Neural progenitor cell (in vitro differentiated cells): ENCODE measurements around the gene WDPCP. TPM values are rescaled to one million over a fixed set of nuclear protein-coding genes. Genes with fewer than 3 reads are reported as not detected.
"Not testable (repeated sequence)": the region's sequence is repeated elsewhere in the genome, so short reads cannot be mapped to it uniquely, and the experiment has no call there.

ENCODE experiments used
- DNase-seq: peaks from one replicate; pipeline ENCODE4 v3.0.0-alpha.2; 2016; ENCODE audit warnings: low spot score
- H2AFZ ChIP-seq: fragments of 200-600 bp; sonication (generic); replicated peaks from 2 replicates; pipeline ENCODE4 v1.6.1; 2016; ENCODE audit warnings: antibody characterized with exemption
- H3F3A ChIP-seq: fragments of 200-600 bp; sonication (generic); 2 replicates; pipeline ENCODE4 v1.6.1; 2016; ENCODE audit warnings: antibody characterized with exemption, low read depth
- H3K27ac ChIP-seq: fragments of 200-600 bp; sonication (generic); 2 replicates; pipeline ENCODE4 v1.5.1; 2016; ENCODE audit warnings: mild to moderate bottlenecking
- H3K27me3 ChIP-seq: fragments of 200-600 bp; sonication (generic); 2 replicates; pipeline ENCODE4 v1.6.1; 2016; ENCODE audit warnings: mild to moderate bottlenecking, moderate library complexity
- H3K36me3 ChIP-seq: fragments of 200-600 bp; sonication (generic); 2 replicates; pipeline ENCODE4 v1.5.1; 2016
- H3K4me1 ChIP-seq: fragments of 200-600 bp; sonication (generic); 2 replicates; pipeline ENCODE4 v1.6.1; 2016; ENCODE audit warnings: mixed run types
- H3K4me2 ChIP-seq: fragments of 200-600 bp; sonication (generic); 2 replicates; pipeline ENCODE4 v1.6.1; 2016
- H3K4me3 ChIP-seq: fragments of 200-600 bp; sonication (generic); 2 replicates; pipeline ENCODE4 v1.5.1; 2016
- H3K79me2 ChIP-seq: fragments of 200-600 bp; sonication (generic); 2 replicates; pipeline ENCODE4 v1.6.1; 2016; ENCODE audit warnings: low read depth
- H3K9ac ChIP-seq: fragments of 200-600 bp; sonication (generic); 2 replicates; pipeline ENCODE4 v1.6.1; 2016
- H3K9me3 ChIP-seq: fragments of 200-600 bp; sonication (generic); 2 replicates; pipeline ENCODE4 v1.5.1; 2016; ENCODE audit warnings: low read depth
- H4K20me1 ChIP-seq: fragments of 200-600 bp; sonication (generic); 2 replicates; pipeline ENCODE4 v1.6.1; 2016; ENCODE audit warnings: low read depth
- H3K27ac Mint-ChIP-seq: 3 replicates; pipeline ENCODE4 v1.8.0; 2021; ENCODE audit warnings: mixed read lengths
- H3K27me3 Mint-ChIP-seq: 2 replicates; pipeline ENCODE4 v1.8.0; 2022; ENCODE audit warnings: low read depth, mild to moderate bottlenecking, inconsistent platforms, moderate library complexity, mixed read lengths; ENCODE audit not compliant: insufficient read depth
- H3K36me3 Mint-ChIP-seq: 3 replicates; pipeline ENCODE4 v1.8.0; 2021; ENCODE audit warnings: mixed read lengths
- H3K4me1 Mint-ChIP-seq: 3 replicates; pipeline ENCODE4 v1.8.0; 2021; ENCODE audit warnings: mixed read lengths
- H3K4me3 Mint-ChIP-seq: 3 replicates; pipeline ENCODE4 v1.8.0; 2021; ENCODE audit warnings: mild to moderate bottlenecking, moderate library complexity, mixed read lengths
- H3K9me3 Mint-ChIP-seq: 3 replicates; pipeline ENCODE4 v1.8.0; 2020; ENCODE audit warnings: mixed read lengths
- CTCF ChIP-seq: fragments of 200-600 bp; sonication (generic); IDR thresholded peaks from 2 replicates; pipeline ENCODE4 v1.5.1; 2017; ENCODE audit warnings: antibody characterized with exemption, mild to moderate bottlenecking
- EZH2 ChIP-seq: fragments of 200-600 bp; sonication (generic); IDR thresholded peaks from 2 replicates; pipeline ENCODE4 v1.6.1; 2017; ENCODE audit warnings: antibody characterized with exemption, mild to moderate bottlenecking, moderate library complexity
- EZH2phosphoT487 ChIP-seq: fragments of 200-600 bp; sonication (generic); IDR thresholded peaks from 2 replicates; pipeline ENCODE4 v1.6.1; 2017; ENCODE audit warnings: antibody characterized with exemption
- total RNA-seq: library from RNA; depleted of rRNA; stranded (reverse); fragments of >200 nt; gene quantifications from 2 replicates; pipeline ENCODE4 v1.2.3, GENCODE V29; 2015; ENCODE audit warnings: low replicate concordance

WDPCP gene
- total RNA-seq, 1 donor from 2014 or later: 11.4 TPM

DNA sequence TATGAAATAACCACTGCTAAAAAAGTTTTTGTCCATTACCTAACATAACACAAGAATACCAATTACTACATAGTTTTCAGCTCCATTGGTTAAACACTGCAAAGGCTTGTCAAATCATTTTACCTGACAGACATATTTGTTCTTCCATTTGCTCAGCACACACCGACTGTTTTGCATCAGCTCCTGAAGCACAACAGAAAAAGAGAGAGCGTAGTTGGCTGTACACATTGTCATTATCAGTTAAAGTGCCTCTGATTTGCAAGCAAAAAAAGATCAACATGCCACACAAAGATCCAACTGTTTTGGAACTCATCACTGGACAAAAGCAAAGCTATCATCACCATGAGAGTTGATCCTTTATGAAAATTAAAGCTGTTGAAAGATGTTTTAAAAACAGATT lies 103.8 kb downstream of the WDPCP start:
- H3K4me1 ChIP-seq: no peaks in the 10 kb centered on the region
- Mint-ChIP-seq H3K4me1 (peaks cover 11% of the 10 kb centered on the region), H3K4me3 (no peak overlapping the region), H3K9me3 (peaks cover 8% of the 10 kb centered on the region), H3K27ac (no peak overlapping the region), H3K27me3 (no peaks in the 10 kb centered on the region), H3K36me3 (peaks cover 8% of the 10 kb centered on the region)
- H3K27ac ChIP-seq: peak overlapping the region; percentile 43
- H3K9ac ChIP-seq: no peak overlapping the region
- H3K4me3 ChIP-seq: no peak overlapping the region
- H3K27me3 ChIP-seq: no peaks in the 10 kb centered on the region
- TF ChIP-seq CTCF: no peak
- no peak for TF ChIP-seq EZH2phosphoT487
- TF ChIP-seq EZH2: no peak
- no peaks in the 10 kb centered on the region for H4K20me1 ChIP-seq
- no peaks in the 10 kb centered on the region for H3K36me3 ChIP-seq
- no peaks in the 10 kb centered on the region for H3K9me3 ChIP-seq
- H3K4me2 ChIP-seq: no peak overlapping the region
- DNase-seq: no peak
- H3F3A ChIP-seq: peaks cover 16% of the 10 kb centered on the region
- no peak overlapping the region for H2AFZ ChIP-seq
- no peaks in the 10 kb centered on the region for H3K79me2 ChIP-seq

GRCh38 chr2:63477686-63478085 lies 110.6 kb downstream of the WDPCP start:
- no peak overlapping the region for H3K9ac ChIP-seq
- no peaks in the 10 kb centered on the region for H3K79me2 ChIP-seq
- H3K4me1 ChIP-seq: no peaks in the 10 kb centered on the region
- H4K20me1 ChIP-seq: no peaks in the 10 kb centered on the region
- peaks cover 8% of the 10 kb centered on the region for H3K36me3 Mint-ChIP-seq
- no peaks in the 10 kb centered on the region for H3K4me1 Mint-ChIP-seq
- TF ChIP-seq CTCF (no peak), EZH2 (no peak)
- H3K27me3 ChIP-seq: no peaks in the 10 kb centered on the region
- H3F3A ChIP-seq: no peaks in the 10 kb centered on the region
- no peak for DNase-seq
- H3K9me3 Mint-ChIP-seq: peaks cover 8% of the 10 kb centered on the region
- H3K27ac ChIP-seq: no peak overlapping the region
- H2AFZ ChIP-seq: no peak overlapping the region
- no peak overlapping the region for H3K4me2 ChIP-seq
- no peak overlapping the region for H3K27ac Mint-ChIP-seq
- H3K4me3 Mint-ChIP-seq: no peak overlapping the region
- no peaks in the 10 kb centered on the region for H3K9me3 ChIP-seq
- no peaks in the 10 kb centered on the region for H3K27me3 Mint-ChIP-seq
- no peaks in the 10 kb centered on the region for H3K36me3 ChIP-seq
- no peak overlapping the region for H3K4me3 ChIP-seq

GRCh38 chr2:63469313-63469712 lies 119.0 kb downstream of the WDPCP start:
- H3K27ac ChIP-seq, DNase-seq, H3F3A ChIP-seq, H3K9ac ChIP-seq, H3K27me3 Mint-ChIP-seq, H4K20me1 ChIP-seq, H3K36me3 Mint-ChIP-seq, H3K4me1 ChIP-seq, H3K4me1 Mint-ChIP-seq, H3K36me3 ChIP-seq, H3K9me3 Mint-ChIP-seq, H3K4me3 Mint-ChIP-seq, H3K27me3 ChIP-seq, H3K9me3 ChIP-seq, H3K79me2 ChIP-seq, H3K27ac Mint-ChIP-seq, H2AFZ ChIP-seq, H3K4me2 ChIP-seq, H3K4me3 ChIP-seq: not testable (repeated sequence)

DNA sequence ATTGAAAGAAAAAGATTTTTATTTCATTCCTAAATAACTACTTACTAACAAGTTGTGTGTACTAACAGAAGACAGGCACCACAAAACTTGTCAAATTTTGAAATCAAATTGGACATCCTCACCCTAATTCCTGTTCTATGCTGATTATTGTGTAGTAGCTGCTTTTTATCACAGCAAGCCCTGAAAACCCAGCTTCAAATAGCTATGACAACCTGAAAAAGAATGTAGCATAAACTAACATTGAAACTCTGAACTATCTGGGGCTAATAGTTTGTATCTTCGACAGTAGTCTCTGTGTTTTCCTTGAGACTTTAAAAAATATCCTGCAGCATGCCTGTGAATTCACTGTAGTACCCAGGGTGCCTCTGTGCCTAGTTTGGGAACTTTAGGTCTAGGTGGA lies 122.6 kb downstream of the WDPCP start:
- no peak overlapping the region for H3K4me3 ChIP-seq
- no peaks in the 10 kb centered on the region for H3K27me3 Mint-ChIP-seq
- no peak overlapping the region for H3K27ac Mint-ChIP-seq

More for the DNA sequence above, 122.6 kb downstream of the WDPCP start:
- Histone ChIP-seq H3K9ac (no peak overlapping the region), H3K79me2 (no peaks in the 10 kb centered on the region), H3F3A (no peaks in the 10 kb centered on the region), H3K36me3 (no peaks in the 10 kb centered on the region), H3K27me3 (no peaks in the 10 kb centered on the region), H3K9me3 (no peaks in the 10 kb centered on the region), H2AFZ (no peak overlapping the region), H4K20me1 (no peaks in the 10 kb centered on the region), H3K27ac (no peak overlapping the region), H3K4me1 (no peaks in the 10 kb centered on the region), H3K4me2 (no peak overlapping the region)
- H3K4me1 Mint-ChIP-seq: no peaks in the 10 kb centered on the region
- TF ChIP-seq EZH2phosphoT487 (no peak), CTCF (no peak), EZH2 (no peak)
- no peak for DNase-seq
- H3K36me3 Mint-ChIP-seq: peaks cover 10% of the 10 kb centered on the region
- H3K9me3 Mint-ChIP-seq: peaks cover 7% of the 10 kb centered on the region
- no peak overlapping the region for H3K4me3 Mint-ChIP-seq
